Heart left ventricle (tissue), 16 donors: ENCODE results near the gene CLHC1. TPM values are rescaled to one million over a fixed set of nuclear protein-coding genes. Genes with fewer than 3 reads are reported as not detected.
"Not testable (repeated sequence)": the region's sequence is repeated elsewhere in the genome, so short reads cannot be mapped to it uniquely, and the experiment has no call there.

ENCODE experiments used
- ATAC-seq, 4 donors: fragments of 200-7000 bp; cut with Tn5 transposase; one replicate each; pipeline ENCODE4 v1.9.1; 2020 to 2022; ENCODE audit warnings: moderate library complexity in 4 of 4, mild to moderate bottlenecking in 3 of 4, moderate number of reproducible peaks in 1 of 4
- DNase-seq, 5 donors: peaks; one replicate each; pipeline ENCODE4 v3.0.0-alpha.2; 2020
- H3K27ac ChIP-seq, 12 donors: fragments of 200-600 bp; sonication (generic) in 4 of 12; one replicate each; pipeline versions ENCODE4 v1.5.0 to v1.8.0; 2016 to 2022; ENCODE audit warnings: mild to moderate bottlenecking in 2 of 12
- H3K27me3 ChIP-seq, 9 donors: fragments of 200-600 bp; sonication (generic) in 2 of 9; one replicate each; pipeline versions ENCODE4 v1.5.1 to v1.8.0; 2016 to 2022; ENCODE audit warnings: mild to moderate bottlenecking in 3 of 9
- H3K36me3 ChIP-seq, 9 donors: fragments of 200-600 bp; sonication (generic) in 2 of 9; one replicate each; pipeline versions ENCODE4 v1.5.0 to v1.8.0; 2018 to 2022; ENCODE audit warnings: mild to moderate bottlenecking in 2 of 9
- H3K4me1 ChIP-seq, 12 donors: fragments of 200-600 bp; sonication (generic) in 4 of 12; one replicate each; pipeline versions ENCODE4 v1.5.0 to v1.8.0; 2016 to 2022; ENCODE audit warnings: mild to moderate bottlenecking in 3 of 12
- H3K4me3 ChIP-seq, 12 donors: fragments of 200-600 bp; sonication (generic) in 4 of 12; one replicate each; pipeline versions ENCODE4 v1.5.0 to v1.8.0; 2017 to 2022; ENCODE audit warnings: mild to moderate bottlenecking in 9 of 12, moderate library complexity in 4 of 12
- H3K9me3 ChIP-seq, 12 donors: fragments of 200-600 bp; sonication (generic) in 4 of 12; one replicate each; pipeline versions ENCODE4 v1.5.0 to v1.8.0; 2016 to 2022; ENCODE audit warnings: mild to moderate bottlenecking in 1 of 12
- POLR2A ChIP-seq, 2 donors: fragments of 450-650 bp; IDR thresholded peaks; one replicate each; pipeline ENCODE4 v1.6.1; 2017; ENCODE audit warnings: antibody characterized with exemption in 2 of 2, mild to moderate bottlenecking in 2 of 2, moderate library complexity in 2 of 2
- WGBS, 4 donors: extraction: QIAGEN DNeasy Blood & Tissue Kit in 2 of 4; methylation state at CpG; one replicate each; pipeline versions ENCODE4 v1.1.5 to v1.1.7; 2013 to 2018; 5-methylcytosine and 5-hydroxymethylcytosine counted together
- intact Hi-C, 10 donors: fragments of 100-400 bp; cut with DNase I; formaldehyde crosslinking; loops; one replicate each; pipeline versions ENCODE4 v1.11.1 to v1.14.2; 2022
- polyA plus RNA-seq, 2 donors: library from polyadenylated mRNA; stranded (reverse); fragments of 200-250 nt; gene quantifications; one replicate each; pipeline ENCODE4 v1.2.3, GENCODE V29; 2013
- total RNA-seq, 9 donors: library from RNA; depleted of rRNA in 2 of 9; stranded (reverse); fragments of >200 nt in 2 of 9; fragmentation: NEBNext Ultra II Directional in 3 of 9; extraction: Animal tissue kit (Norgen Biotek cat#: 25700) in 3 of 9; gene quantifications; one replicate each; pipeline versions ENCODE4 v1.1.0 to v1.2.4, GENCODE V29; 2016 to 2023
- TF ChIP-seq, protein P1 (sequence below), 12 donors: fragments of 200-600 bp; sonication (generic) in 4 of 12; IDR thresholded peaks; one replicate each; pipeline versions ENCODE4 v1.5.0 to v1.8.0; 2018 to 2022; ENCODE audit warnings: antibody characterized with exemption in 12 of 12, mild to moderate bottlenecking in 5 of 12
- donor health status: ischemic (EF 13 %, LVEDD 7.1; RV severe dilation, severe dysfunction).
- donor health status: healthy with polysubstance abuse.
- donor health status: DM: no; HTN: yes; CAD: no.
- donor health status: DM: no; HTN: no; CAD: no.
- donor health status: ischemic (EF 25% LVEDD 6.9; RV normal size, moderate dysfunction).
- donor health status: ischemic (EF 25% LVEDD 5.7; RV mildly dilated, moderate dysfunction).
- donor health status: healthy.
- donor health status: DM: yes; HTN: yes; CAD: no.
- donor health status: ischemic (EF 35%, LVEDD 5.7; RV mildly dilated, moderate dysfunction).
- donor health status: nonischemic (EF 11% LVEDD 7.7; RV severe dilation, severe dysfunction).
- donor health status: DM: yes; HTN: yes; CAD: no.
- donor health status: PGD.
- donor health status: ischemic (EF 29% LVEDD 5.4; RV normal size, mild dysfunction).
- donor health status: nonischemic (EF 23%, LVEDD 6.1; RV moderate dilation, normal function).

The CLHC1 gene
- total and polyA plus RNA-seq, 11 donors: 2.3 to 10.6 (median 4.4) TPM

DNA sequence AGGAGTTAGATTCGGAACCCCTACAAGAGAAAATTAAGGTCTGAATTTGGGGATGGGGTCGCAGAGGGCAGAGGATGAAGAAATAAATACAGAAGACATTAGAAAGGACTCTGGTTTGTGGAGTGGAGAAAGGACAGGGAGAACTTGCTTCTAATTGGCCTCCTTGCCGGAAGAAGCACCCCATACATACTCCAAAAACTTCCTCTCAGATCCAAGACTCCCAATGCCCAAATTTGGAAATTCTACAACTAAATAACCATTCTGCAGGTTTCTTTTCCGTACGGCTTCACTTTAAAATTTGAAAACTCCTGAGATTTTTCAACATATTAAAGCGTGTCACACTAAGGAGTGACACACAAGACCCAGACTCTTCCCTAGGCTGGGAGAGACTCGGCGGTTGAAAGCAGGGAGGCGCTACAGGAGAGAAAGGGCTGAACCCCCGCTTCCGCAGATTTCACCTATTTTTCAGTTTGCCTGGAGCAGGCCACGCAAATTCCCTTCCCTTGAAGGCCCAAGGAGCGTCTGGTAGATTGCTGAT, 478 bp downstream of the CLHC1 start:
- TF ChIP-seq, protein P1, sequence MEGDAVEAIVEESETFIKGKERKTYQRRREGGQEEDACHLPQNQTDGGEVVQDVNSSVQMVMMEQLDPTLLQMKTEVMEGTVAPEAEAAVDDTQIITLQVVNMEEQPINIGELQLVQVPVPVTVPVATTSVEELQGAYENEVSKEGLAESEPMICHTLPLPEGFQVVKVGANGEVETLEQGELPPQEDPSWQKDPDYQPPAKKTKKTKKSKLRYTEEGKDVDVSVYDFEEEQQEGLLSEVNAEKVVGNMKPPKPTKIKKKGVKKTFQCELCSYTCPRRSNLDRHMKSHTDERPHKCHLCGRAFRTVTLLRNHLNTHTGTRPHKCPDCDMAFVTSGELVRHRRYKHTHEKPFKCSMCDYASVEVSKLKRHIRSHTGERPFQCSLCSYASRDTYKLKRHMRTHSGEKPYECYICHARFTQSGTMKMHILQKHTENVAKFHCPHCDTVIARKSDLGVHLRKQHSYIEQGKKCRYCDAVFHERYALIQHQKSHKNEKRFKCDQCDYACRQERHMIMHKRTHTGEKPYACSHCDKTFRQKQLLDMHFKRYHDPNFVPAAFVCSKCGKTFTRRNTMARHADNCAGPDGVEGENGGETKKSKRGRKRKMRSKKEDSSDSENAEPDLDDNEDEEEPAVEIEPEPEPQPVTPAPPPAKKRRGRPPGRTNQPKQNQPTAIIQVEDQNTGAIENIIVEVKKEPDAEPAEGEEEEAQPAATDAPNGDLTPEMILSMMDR (IDR thresholded peaks at IDR 0.05): peak in 1 of 12 donors; percentile 16
- TF ChIP-seq POLR2A (IDR thresholded peaks at IDR 0.05): no peak
- Histone ChIP-seq H3K4me3 (peak overlapping the region; percentile 73 to 96 (median 86)), H3K4me1 (peaks cover 0 to 47% (median 18%) of the 10 kb centered on the region in 12 donors), H3K36me3 (peaks cover 0 to 33% (median 31%) of the 10 kb centered on the region in 9 donors), H3K27ac (peak overlapping the region; percentile 84 to 98 (median 92)), H3K27me3 (no peaks in the 10 kb centered on the region), H3K9me3 (no peaks in the 10 kb centered on the region)
- intact Hi-C loops: loop anchor here in 5 of 10 donors (2.0 to 5.0 kb wide), 3 partner anchors 36 to 186 kb away; partner anchors contain the start of genes MTIF2 (in 5 of the 5) and CCDC88A (in 1 of the 5)
- DNase-seq (no peak), ATAC-seq (peak; percentile 1 to 17 (median 10))
- WGBS, 4 donors: 8 to 9% (median 9%) methylated on average over 13 of the region's 13 CpGs

DNA sequence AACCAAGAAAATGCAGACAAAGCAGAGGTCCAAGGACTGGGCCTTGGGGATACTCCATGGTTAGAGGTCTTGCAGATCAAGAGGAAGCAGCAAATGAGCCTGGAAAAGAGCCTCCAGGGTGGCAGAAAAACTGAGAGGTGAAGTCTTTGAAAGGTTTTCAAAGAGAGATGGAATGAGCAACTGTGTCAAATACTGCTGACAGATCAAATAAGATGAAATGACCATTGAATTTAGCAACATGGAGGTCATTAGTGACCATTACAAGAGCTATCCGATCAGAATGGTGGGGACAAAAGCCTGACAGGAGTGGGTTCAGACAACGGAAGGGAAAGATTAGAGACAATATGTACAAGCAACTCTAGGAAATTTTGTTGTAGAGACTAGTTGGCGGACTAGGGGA, 1.5 kb downstream of the CLHC1 start:
- DNase-seq: no peak
- Histone ChIP-seq H3K9me3 (no peaks in the 10 kb centered on the region), H3K27ac (no peak overlapping the region), H3K4me1 (peaks cover 0 to 47% (median 18%) of the 10 kb centered on the region in 12 donors), H3K36me3 (peaks cover 0 to 22% (median 21%) of the 10 kb centered on the region in 9 donors), H3K4me3 (no peak overlapping the region), H3K27me3 (no peaks in the 10 kb centered on the region)
- intact Hi-C loops: loop anchor here in 3 of 10 donors (5.0 kb wide), 2 partner anchors 37 to 187 kb away; partner anchors contain the start of genes MTIF2 (in 2 of the 3) and CCDC88A (in 1 of the 3)
- ATAC-seq: no peak
- TF ChIP-seq POLR2A (IDR thresholded peaks at IDR 0.05): no peak
- TF ChIP-seq, protein P1 (IDR thresholded peaks at IDR 0.05): no peak
- WGBS, 4 donors: 95 to 100% (median 98%) methylated on average over 3 of the region's 3 CpGs

DNA sequence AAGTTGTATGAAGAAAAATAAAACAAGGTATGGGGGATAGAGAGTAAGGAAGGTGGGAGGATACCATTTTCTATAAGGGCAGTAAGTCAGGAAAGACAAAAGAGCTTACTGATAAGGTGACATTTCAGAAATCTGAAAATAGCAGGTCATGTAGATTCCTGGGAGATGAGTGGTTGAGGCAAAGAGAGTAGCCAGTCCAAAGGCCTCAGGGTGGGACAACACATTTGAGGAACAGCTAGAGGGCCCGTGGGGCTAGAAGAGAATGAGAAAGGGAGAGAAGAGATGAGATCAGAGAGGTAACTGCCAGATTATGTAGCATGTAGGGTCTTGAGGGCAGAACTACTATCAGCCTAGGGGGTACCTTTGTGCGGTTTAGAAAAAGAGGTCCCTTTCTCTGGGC, 2.9 kb downstream of the CLHC1 start:
- Histone ChIP-seq H3K9me3 (no peaks in the 10 kb centered on the region), H3K36me3 (peaks cover 0 to 9% (median 8%) of the 10 kb centered on the region in 9 donors), H3K27me3 (no peaks in the 10 kb centered on the region), H3K27ac (no peak overlapping the region), H3K4me3 (no peak overlapping the region), H3K4me1 (peaks cover 0 to 39% (median 15%) of the 10 kb centered on the region in 12 donors)
- no peak for DNase-seq
- TF ChIP-seq, protein P1 (IDR thresholded peaks at IDR 0.05): no peak
- no peak for TF ChIP-seq POLR2A (IDR thresholded peaks at IDR 0.05)
- WGBS, 4 donors: 68 to 89% (median 85%) methylated on average over 2 of the region's 2 CpGs
- ATAC-seq: no peak
- intact Hi-C loops: no loop called here

DNA sequence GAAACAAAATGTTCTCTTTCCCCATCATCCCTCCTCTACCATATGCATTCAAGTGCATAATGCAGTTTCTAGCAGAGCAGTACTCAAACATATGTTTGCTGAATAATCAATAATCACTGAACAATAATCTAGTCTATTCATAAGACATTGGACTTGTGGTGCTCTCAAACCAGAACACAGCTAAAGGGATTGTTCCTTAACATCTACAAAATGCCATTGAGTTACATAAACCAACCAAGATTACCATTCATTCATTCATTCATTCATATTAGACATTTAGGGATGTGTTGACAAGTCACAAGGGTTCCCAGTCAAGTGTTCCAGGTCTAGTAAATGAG, 3.9 kb downstream of the CLHC1 start:
- Histone ChIP-seq H3K27ac (peak overlapping the region in 1 of 12 donors; percentile 56), H3K36me3 (no peaks in the 10 kb centered on the region), H3K9me3 (no peaks in the 10 kb centered on the region), H3K4me1 (peaks cover 0 to 30% (median 6%) of the 10 kb centered on the region in 12 donors), H3K4me3 (no peak overlapping the region), H3K27me3 (no peaks in the 10 kb centered on the region)
- intact Hi-C loops: no loop called here
- DNase-seq: no peak
- ATAC-seq: no peak
- no peak for TF ChIP-seq POLR2A (IDR thresholded peaks at IDR 0.05)
- TF ChIP-seq, protein P1 (IDR thresholded peaks at IDR 0.05): no peak

DNA sequence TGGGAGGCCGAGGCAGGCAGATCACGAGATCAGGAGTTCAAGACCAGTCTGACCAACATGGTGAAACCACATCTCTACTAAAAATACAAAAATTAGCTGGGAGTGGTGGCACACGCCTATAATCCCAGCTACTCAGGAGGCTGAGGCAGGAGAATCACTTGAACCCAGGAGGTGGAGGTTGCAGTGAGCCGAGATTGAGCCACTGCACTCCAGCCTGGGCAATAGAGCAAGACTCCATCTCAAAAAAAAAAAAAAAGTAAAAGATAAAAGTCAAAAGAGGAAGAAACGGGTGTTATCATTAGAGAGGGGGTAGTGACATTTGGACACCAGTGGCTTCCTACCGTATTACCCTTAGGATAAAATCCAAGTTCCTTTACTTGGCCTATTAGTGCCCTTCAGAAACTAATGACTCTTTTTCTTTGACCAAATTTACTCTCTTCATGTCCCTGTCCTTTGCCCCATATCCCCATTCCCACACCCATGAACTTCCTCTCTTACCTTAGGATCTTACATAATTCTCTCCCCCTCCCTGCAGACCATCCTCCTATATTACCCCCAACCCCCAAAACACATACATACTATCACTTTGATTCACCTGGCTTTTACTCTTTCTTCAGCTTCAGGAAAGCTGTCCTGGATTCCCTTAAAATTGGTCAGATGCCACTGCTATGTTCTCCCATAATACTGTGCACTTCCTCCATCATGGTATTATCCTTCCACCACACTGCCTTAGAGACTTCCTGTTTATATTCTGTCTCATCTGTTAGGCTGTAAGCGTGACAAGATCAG, 4.5 kb downstream of the CLHC1 start:
- intact Hi-C loops: not testable (repeated sequence)
- H3K27ac ChIP-seq: peak overlapping the region in 1 of 12 donors; percentile 56

More for the DNA sequence above, 4.5 kb downstream of the CLHC1 start:
- ATAC-seq, H3K36me3 ChIP-seq, H3K27me3 ChIP-seq, DNase-seq, H3K4me3 ChIP-seq, H3K9me3 ChIP-seq: not testable (repeated sequence)
- peaks cover 0 to 35% (median 7%) of the 10 kb centered on the region in 12 donors for H3K4me1 ChIP-seq
- WGBS, 4 donors: 74 to 79% (median 76%) methylated on average over 7 of the region's 7 CpGs
